ENCODE data around the gene KDM7A. TPM values are rescaled to one million over a fixed set of nuclear protein-coding genes. Genes with fewer than 3 reads are reported as not detected.
"Not testable (repeated sequence)": the region's sequence is repeated elsewhere in the genome, so short reads cannot be mapped to it uniquely, and the experiment has no call there.

The KDM7A gene
- total RNA-seq, 1 donor from 2014 or later: 10.6 TPM

DNA sequence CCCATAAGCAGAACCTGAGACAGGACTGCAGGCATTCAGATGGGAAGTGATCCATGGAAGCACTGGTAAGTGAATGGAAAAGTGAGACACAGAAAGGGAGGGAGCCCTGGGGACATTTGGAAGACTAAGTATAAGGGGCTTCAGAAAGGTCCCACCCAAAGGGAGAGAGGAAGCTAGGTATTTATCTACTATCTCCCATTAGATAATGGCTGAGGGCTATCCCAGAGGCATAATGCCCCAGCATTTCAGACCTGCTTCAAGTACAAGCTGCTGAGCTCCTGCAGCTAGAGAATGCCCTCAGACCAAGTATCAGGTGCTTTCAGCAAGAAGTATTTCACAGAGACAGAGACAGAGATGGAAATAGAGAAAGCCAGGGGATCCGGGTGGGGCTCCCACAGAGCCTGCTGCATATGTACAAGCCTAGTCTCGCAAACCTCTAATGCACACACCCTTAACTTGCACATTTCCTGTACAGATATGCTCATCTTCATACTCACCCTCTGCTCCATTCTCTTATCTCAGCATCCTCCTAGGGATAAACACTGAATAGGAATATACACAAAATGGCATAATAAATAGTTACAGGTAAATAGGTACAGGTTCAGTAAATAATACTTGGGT is 20.2 kb downstream of the KDM7A start:
- DNase-seq: no peak

DNA sequence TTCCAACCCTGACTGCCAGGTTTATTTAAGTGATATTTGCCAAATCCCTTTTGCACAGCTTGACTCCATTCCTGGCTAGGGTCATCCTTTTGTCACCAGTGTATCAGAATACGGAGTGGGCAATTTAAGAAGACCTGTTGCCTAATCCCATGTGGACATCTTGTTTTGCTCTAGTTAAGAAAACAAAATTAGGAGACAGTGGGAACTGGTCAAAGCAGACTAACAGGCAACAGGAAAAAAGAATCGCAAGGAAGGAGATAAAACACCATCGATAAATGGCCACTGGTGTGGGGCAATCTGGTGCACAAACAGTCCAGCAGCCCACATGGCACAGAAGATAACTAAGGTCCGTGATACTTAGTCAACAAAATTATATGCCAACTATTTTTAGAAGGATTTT is 21.4 kb downstream of the KDM7A start:
- no peak for DNase-seq

DNA sequence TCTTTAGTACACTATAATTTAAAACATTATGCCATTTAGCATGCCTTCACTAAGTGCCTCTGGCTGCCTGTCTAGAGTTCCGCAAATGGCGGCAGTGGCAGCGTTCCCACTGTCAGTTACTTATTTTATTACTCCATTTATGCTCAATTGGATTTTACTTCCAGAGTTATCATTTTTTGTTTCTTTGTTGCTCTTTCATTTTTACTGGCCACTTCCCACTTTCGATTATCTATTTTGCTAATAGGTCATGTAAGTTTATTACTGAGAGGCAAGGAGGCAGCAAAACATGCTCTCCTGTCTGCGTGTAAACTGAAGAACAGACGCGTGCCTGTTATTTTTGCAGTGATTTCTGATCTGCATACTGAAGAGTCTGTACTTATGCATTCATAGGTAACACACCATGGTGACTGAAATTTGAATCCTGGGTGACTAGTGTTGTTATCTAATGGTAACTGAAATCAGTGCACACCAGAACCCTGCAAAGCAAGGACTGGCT is 23.1 kb downstream of the KDM7A start:
- DNase-seq: no peak

DNA sequence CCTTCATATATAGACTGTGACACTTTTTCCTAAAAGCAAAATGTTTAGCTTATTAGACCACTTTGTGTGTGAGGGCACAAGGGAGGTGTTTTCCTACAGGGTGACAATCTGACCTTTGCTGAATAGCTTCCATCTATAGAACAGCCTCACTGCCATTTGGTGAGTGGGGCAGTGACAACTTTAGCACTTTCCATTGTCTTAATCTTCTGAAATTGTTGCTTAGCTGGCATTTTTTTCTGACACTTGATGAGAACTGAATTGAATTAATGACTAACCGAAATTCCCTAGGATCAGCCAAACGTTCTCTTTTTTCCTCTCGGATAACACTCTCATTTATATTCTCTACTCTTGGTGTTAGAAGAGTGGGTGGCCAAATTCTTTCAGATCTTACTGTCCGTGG is 30.2 kb downstream of the KDM7A start:
- no peak for DNase-seq

DNA sequence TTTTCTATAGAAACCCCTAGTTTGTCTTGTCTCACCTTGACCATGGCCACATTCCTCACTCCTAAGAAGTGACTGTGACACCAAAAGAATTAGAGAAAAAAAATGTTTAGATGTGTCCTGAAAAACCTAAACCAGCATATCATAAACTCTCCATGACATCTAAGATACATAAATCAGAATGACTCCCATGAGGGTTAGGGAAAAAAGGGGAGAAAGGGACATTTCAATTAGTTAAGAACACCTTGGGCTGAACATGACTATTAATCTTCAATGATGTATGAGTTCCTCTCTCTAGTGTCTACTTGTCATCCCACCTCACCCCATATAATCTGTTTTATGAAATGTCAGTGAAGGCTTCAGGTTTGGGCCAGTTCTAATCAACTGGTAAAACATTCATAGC is 31.1 kb downstream of the KDM7A start:
- no peak for DNase-seq

DNA sequence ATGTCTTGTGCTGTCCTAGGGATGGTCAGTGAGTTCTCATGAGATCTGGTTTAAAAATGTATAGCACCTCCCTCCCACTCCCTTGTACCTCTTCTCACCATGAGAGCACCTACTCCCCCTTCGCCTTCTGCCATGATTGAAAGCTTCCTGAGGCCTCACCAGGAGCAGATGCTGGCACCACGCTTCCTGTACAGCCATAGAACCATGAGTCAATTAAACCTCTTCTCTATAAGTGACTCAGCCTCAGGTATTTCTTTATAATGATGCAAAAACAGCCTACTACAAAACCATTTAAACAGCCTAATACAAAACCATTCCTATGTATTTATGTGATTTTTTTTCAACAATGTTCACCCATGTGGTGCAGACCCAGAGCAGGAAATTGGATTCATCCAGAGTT is 32.0 kb downstream of the KDM7A start:
- no peak for DNase-seq

DNA sequence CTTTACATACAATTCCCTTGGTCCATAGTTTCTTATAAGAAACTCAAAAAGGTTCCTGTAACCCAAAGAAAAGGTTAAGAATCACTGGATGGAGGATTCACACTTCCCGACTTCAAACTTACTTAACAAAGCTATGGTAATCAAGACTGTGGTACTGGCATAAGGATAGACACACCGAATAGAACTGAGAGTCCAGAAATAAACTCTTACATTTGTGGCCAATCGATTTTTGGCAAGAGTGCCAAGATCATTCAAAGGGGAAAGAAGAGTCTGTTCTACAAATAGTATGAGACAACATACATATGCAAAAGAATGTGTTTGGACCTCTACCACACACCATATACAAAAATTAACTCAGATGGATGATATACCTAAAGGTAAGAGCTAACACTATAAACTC is 32.8 kb downstream of the KDM7A start:
- no peak for DNase-seq

DNA sequence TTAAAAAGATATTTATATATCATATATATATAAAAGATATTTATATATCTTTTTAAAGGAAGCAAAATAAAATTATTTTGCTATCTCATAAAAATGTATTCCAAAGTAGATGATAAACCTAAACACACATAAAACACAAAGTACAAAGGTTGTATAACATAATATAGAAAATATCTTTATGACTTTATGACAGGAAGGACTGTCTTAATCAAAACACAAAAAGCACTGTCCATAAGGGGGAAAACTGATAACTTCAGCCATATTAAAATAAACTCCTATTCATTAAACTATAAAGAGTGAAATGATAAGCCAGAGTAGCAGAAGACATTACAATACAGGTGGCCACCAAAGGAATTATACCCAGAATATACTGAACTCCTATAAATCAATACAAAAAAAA is 34.8 kb downstream of the KDM7A start:
- no peak for DNase-seq

DNA sequence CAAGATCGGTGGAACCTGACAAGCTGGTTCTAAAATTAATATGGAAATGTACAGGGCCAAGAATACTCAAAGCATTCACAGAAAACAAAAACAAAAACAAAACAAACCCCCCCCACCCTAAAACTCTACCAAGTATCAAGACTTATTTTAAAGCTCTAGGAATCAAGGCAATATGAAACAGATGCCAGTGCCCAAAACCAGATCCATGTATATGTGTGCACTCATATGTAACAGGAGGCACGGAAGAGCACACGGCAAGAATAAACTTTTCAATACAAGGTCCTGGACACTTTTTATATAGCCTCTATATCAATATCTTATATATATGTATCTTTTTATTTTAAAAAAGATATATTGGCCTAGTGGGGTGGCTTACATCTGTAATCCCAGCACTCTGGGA is 35.5 kb downstream of the KDM7A start:
- DNase-seq: no peak

DNA sequence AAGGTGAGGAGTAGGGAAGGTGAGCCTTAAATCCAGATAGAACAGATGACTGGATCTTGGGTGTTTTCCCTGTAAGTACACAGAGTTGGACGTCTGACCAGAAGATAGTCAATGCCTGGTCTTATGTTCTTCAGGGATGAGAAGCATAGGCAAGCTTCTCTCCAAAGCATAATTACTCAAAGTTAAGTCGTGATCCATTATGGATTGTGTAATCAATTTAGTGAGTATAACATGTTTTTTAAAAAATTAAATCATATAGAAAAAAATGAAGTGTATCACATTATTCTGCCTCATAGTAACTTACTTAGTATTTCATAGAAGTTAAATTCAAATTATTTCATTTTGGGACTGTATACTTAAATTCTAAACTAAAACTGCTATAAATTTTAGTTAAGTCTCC is 39.7 kb downstream of the KDM7A start:
- DNase-seq: no peak

DNA sequence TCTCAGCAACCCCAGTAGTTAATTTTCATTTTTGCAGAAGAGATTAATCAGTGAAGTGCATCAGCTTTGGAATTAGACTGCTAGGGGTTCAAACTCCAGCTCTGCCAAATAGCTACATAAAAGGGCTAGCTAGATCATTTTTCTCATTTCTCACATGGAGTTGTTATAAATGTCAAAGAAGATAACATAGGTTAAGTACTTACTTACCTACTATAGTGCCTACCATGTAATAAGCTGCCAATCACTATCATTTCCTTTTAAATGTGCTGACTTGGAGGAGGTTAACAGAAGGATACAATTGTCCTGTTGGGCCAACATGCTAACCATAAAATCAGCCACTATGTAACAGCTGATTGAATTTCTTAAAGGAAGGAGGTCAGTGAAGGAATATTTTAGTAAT is 40.7 kb downstream of the KDM7A start:
- no peak for DNase-seq

DNA sequence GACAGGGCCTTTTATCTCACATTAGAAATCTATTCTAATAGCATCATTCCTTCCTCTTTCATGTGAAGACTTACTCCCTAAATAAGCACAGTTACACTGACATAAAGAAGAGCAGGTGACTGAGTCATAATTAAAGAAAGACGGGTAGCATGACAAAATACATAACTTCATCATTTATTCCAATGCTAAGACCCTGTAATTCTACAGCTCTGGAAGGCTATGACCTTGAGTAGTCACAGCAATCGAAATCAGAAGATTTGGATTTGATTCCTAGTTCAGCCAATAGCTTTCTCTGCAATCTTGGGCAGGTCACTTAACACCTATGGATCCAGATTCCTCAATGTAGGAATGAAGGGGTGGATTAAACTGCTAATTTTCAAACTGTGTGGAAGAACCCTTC is 42.7 kb downstream of the KDM7A start:
- no peak for DNase-seq

DNA sequence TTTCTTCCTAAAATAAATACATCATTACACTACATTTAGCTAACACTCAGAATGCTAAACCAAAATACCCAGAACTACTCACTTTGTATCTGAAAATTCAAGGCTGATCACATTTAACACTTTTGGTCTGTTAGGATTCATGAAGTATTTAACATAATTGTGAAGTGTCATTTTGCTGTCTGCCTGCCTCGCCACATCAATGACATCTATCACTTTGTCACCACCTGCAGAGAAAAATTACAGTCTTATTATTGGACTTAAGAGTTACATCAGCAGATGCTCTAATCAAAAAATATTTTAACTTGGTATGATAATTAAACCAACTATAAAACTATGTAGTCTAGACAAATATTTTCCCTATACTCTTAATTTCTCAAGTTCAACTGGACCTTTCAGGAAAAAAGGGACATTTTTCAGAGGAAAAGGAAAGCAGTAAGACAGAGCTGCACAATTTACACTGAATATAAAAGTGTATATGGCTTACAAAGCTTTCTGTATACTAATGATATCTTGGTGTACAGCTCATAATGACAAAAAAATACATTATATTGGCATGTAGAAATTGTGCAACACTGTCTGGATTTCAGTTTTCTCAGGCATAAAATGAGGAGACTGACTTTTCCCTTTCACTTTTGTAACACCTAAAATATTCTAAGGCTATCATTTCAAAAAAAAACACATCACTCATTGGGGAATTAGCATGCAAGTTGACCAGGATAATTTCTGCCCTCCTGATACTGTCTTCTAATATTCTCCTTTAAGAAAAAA is 49.2 kb downstream of the KDM7A start:
- no peak for DNase-seq

DNA sequence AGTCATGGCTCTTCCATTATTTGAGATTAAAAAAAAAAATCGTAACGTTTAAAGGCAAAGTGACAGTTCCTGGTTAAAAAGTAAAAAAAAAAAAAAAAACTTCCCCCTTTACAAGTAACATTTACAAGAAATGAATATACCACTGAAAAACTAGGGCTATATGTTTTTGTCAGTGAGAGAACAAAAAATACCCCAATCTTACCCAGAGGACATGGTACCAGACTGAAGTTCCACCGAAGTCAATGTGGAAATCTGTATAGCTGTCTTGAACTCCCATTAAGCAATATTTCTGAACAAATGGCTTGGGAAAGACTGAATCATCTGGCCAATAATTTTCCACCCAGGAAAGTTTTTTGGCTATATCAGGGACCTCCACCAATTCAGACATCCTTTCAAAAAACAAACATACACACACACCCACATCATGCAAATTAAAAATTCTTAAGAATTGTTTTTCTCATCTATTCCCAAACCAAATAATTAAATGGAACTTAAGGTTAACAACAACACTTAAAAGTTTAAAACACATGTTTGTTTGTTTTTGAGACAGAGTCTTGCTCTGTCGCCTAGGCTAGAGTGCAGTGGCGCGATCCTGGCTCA is 50.2 kb downstream of the KDM7A start:
- no peak for DNase-seq

DNA sequence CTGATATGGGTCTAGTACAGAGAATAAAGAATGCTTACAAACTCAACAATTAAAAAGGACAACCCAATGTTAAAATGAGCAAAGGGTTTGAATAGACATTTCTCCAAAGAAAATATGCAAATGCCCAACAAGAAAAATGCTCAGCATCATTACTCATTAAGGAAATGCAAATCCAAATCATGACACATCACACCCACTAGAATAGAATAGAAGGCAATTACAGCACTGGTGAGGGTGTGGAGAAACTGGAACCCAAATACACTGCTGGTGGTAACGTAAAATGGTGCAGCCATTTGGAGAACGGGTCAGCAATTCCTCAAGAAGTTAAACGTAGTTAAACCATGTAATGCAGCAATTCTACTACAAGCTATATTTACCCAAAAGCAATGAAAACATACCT is 53.8 kb downstream of the KDM7A start:
- no peak for DNase-seq

DNA sequence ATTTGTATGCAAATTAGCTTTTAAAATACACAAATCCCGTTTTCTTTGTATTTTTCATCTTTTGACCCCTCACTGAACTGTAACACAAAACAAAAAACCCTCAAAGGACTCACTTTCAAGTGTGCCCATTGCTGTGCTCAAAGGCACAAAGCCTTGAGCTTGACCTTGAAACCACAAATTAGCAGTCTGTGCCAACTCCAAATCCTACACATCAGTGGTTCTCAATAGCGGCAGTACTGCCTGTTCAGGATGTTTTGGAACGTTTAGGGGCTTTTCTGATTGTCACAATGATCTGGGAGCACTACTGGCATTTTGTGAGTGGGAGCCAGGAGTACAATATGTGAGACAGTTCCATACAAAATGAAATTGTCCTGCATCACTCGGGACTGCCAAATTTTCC is 55.5 kb downstream of the KDM7A start:
- DNase-seq: peak; percentile 30

DNA sequence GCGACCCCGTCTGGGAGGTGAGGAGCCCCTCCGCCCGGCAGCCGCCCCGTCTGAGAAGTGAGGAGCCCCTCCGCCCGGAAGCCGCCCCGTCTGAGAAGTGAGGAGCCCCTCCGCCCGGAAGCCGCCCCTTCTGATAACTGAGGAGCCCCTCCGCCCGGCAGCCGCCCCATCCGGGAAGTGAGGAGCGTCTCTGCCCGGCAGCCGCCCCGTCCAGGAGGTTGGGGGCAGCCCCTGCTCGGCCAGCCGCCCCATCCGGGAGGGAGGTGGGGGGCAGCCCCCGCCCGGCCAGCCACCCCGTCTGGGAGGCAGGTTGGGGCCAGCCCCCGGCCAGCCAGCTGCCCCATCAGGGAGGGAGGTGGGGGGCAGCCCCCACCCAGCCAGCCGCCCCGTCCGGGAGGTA is 62.0 kb downstream of the KDM7A start:
- DNase-seq: not testable (repeated sequence)

DNA sequence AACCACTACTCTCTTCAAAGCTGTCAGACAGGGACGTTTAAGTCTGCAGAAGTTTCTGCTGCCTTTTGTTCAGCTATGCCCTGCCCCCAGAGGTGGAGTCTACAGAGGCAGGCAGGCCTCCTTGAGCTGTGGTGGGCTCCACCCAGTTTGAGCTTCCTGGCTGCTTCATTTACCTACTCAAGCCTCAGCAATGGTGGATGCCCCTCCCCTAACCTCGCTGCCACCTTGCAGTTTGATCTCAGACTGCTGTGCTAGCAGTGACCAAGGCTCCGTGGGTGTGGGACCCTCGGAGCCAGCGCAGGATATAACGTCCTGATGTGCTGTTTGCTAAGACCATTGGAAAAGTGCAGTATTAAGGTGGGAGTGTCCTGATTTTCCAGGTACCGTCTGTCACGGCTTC is 68.0 kb downstream of the KDM7A start:
- DNase-seq: not testable (repeated sequence)

DNA sequence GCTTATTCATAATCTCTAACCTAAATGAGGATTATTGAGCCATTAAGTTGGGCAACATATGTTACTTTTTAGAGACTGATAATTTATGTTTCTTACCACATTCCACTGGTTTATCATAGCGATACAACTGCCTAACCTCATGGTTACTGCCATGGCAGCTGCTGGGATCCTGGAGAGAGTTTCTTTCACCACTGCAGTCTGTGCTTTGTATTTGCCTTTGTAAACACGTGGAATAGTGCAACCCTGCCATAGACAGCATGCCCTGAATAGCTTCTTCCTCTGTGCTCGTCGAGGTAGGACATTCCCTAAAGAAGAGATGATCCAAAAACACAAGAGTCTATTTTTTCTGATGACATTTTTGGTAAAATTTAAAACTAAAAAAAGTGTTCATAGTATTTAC is 80.3 kb downstream of the KDM7A start:
- DNase-seq: no peak

DNA sequence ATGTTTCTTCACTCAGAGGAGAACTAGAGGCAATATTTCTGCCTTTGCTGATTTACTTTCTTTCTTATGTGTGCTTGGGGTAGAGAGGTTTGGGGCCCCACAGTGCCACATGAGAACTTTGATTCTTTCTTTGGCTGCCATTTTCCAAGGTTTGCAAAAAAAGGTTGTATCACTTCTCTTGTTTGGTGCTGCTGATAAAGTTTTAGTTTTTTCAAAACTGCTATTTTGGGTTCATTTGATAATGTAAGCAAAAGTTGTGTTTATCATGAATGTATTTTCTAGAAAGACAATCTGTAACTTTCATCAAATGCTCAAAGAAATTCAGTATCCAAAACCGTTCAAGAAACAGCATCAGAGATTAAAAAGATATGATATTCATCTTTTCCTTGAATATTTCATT is 83.4 kb downstream of the KDM7A start:
- no peak for DNase-seq

DNA sequence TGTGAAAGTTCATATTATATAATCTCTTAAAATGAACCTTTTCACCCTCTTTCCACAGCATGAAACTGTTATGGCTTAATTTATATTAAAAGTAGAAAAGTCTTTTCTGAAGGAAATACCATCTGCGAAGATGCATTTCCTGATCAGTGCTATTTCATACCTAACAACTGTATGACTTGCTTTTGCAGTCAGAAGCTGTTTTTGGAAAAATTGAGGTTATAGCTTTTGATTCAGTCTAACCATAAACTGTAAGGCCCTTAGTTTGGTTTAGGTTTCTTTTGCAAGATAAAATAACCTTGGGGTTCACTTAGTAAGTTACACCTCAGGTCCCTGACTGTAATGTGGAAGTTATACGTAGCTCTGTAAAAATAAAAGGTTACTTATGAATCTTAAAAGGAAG is 91.3 kb downstream of the KDM7A start:
- peak; percentile 10 for DNase-seq

DNA sequence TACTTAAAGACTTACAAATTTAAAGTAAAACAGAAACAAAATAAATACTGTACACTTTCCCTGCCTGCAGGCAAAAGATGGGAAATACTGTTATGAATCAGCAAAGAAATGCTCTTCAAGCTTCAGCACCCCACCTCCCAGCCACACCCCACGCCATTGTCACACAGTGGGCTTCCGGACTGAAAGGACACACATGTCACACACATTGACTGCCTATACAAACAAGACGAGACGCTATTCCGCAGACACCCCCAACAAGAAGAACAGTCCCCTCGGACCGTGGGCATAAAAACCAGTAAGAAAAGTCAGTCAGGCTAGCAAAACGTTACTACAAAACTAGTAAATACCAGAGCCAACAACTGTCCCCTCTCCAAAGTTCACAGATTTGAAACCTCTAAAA is 91.8 kb downstream of the KDM7A start:
- peak; percentile 31 for DNase-seq

DNA sequence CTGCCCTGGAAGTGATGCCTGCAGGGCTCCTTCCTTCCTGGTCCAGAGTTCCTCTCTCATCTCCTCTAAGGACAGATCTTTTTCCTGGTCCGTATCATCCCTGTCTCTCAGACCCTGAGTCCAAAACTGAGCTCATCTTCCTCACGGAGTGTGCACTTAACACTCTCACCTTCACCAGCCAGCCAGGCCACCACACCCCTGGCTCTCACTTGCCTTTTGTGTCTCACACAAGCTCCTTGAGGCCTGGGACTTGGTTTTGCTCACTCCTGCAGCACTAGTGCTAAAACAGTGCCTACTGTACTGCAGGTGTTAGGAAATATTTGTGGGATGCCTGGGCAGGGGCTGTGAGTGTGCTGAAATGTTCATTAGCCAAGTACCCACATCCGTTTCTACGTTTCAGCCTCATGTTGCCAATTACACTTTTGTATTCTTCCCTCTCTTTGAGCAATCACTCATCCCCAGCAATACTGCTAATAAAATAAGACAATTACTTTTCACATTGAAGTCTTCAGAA is 92.6 kb downstream of the KDM7A start:
- DNase-seq: no peak

DNA sequence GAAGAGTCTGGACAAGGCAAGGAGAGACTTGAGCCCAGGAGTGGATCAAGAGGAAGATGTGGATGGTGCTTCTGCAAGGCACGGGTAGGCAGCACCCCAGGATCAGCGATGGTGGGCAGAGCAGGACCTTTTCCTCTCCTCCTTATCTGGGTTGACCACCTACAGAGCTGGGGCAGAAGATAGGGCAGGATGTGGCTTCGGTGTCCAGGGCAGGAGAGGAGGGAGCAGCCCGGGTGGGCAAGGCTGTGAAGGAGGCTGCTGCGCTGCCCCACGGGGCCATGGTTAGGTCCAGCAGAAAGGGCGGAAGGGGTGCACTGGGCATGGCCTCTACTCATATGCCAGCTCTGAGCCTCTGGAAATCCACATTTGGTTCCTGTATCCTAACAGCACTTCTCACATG is 94.0 kb downstream of the KDM7A start:
- DNase-seq: no peak
